ENCODE results near the gene ERICH6B.

ERICH6B gene

DNA sequence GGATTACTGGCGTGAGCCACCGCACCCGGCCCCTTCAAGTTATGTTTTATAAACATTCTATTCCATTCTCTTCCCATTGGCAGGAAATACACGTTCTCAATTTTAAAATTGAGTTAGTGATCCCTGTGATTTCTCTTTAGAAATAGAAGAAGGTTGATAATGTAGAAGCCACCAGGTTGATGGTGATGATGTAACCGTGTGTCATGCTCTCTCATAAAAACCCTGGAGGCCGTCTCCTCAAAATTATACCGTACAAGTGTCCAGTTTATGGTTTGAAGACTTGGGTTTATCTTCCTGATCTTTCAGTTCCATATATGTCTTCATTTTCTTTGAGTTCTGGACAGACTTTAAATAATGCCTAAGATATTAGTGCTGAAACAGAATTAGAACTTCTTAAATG, 118.6 kb downstream of the ERICH6B start:
- DNase-seq (ENCODE audit: low read depth): no peak

DNA sequence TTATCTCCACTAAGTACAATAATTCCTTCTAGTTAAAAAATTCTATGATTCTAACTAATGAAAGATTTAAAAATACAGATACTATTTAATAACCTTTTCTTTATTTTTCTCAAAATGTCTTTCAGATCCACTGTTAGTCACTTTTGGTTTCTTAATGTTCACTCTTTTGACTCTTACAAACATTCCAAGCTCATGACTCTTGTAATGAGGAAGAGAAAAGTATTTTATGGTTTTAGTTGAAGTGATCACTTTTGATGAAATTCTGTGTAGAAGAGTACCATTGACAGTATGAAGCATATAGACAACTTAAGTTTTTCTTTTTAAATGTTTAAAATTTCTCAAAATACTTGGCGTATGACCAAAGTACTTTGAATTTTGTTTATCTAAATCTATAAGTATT, 123.0 kb downstream of the ERICH6B start:
- DNase-seq (ENCODE audit: low read depth): no peak

Measured in activated T-helper 9 cell treated with anti-CD3 and anti-CD28 coated beads, Interleukin-2, amount 50 U/mL, for 16 hours (primary cell).